ENCODE data around the gene STK10. TPM values are rescaled to one million over a fixed set of nuclear protein-coding genes. Genes with fewer than 3 reads are reported as not detected.

The STK10 gene
- total and polyA plus RNA-seq, 11 donors: 5.5 to 52.9 (median 10.2) TPM

DNA sequence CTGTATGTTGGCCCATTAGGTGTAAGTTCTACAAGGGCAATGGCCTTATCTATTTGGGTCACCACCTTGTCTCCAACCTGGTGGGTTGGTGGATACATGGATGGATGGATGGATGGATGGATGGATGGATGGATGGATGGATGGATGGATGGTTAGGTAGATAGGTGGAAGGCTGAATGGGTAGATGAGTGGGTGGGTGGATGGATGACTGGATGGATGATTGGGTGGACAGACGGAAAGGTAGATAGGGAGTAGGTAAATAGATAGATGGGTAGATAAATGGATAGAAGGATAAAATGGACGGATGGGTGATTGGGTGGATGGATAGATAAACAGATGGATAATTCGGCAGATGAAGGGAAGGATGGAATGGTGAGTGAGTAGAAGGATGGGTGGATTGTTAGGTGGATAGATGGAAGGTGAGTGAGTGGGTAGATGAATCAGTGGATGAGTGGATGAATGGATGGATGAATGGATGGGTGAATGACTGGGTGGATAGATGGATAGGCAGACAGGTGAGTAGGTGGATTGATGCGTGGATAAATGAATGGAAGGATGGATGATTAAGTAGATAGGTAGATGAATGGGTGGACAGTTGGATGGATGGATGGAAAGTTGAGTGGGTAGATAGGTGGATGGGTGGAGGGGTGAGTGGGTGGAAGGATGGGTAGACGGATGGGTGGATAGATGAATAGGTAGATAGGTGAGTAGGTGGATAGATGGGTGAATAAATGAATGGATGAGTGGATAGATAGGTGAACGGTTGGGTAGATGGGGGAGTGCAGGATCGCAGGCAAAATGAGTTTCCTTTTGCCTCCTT is 98.5 kb downstream of the STK10 start:
- intact Hi-C loops (cut with DNase I): no loop called here
- H3K9me3 ChIP-seq: no peaks in the 10 kb centered on the region
- no peak overlapping the region for H3K27ac ChIP-seq
- WGBS, 4 donors: 89 to 98% (median 95%) methylated on average over 7 of the region's 7 CpGs
- no peak overlapping the region for H3K4me3 ChIP-seq
- DNase-seq (no peak), ATAC-seq (no peak)
- H3K27me3 ChIP-seq: no peaks in the 10 kb centered on the region
- peaks cover 0 to 10% (median 0%) of the 10 kb centered on the region in 12 donors for H3K4me1 ChIP-seq
- TF ChIP-seq POLR2A (IDR thresholded peaks at IDR 0.05): no peak
- TF ChIP-seq, protein P1, sequence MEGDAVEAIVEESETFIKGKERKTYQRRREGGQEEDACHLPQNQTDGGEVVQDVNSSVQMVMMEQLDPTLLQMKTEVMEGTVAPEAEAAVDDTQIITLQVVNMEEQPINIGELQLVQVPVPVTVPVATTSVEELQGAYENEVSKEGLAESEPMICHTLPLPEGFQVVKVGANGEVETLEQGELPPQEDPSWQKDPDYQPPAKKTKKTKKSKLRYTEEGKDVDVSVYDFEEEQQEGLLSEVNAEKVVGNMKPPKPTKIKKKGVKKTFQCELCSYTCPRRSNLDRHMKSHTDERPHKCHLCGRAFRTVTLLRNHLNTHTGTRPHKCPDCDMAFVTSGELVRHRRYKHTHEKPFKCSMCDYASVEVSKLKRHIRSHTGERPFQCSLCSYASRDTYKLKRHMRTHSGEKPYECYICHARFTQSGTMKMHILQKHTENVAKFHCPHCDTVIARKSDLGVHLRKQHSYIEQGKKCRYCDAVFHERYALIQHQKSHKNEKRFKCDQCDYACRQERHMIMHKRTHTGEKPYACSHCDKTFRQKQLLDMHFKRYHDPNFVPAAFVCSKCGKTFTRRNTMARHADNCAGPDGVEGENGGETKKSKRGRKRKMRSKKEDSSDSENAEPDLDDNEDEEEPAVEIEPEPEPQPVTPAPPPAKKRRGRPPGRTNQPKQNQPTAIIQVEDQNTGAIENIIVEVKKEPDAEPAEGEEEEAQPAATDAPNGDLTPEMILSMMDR (IDR thresholded peaks at IDR 0.05): no peak
- peaks cover 0 to 54% (median 14%) of the 10 kb centered on the region in 9 donors for H3K36me3 ChIP-seq

DNA sequence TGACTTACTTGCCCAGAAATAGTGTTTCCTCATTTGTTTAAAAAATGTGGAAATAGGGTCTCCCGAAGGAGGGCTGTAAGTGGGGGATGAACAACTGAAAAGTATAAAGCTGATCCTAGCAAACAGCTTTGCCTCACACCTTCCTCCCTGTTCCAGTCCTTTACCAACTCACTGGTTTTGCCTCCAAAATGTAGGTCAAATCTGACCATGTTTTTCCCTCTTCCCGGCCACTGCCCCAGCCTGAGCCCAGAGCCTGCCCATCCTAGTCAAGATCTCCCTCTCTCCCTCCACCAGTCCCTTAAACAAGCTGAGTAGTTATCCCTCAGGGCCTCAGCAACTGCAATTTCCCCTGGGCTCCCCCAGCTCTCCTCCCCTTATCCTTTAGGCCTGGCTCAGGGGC is 99.2 kb downstream of the STK10 start:
- peaks cover 0 to 47% (median 14%) of the 10 kb centered on the region in 9 donors for H3K36me3 ChIP-seq
- intact Hi-C loops (cut with DNase I): no loop called here
- DNase-seq: no peak
- no peak for ATAC-seq
- no peak for TF ChIP-seq POLR2A (IDR thresholded peaks at IDR 0.05)
- TF ChIP-seq, protein P1 (IDR thresholded peaks at IDR 0.05): no peak
- H3K27ac ChIP-seq: no peak overlapping the region
- no peaks in the 10 kb centered on the region for H3K27me3 ChIP-seq
- H3K9me3 ChIP-seq: no peaks in the 10 kb centered on the region
- 94 to 99% (median 97%) methylated on average over 2 of the region's 2 CpGs for WGBS, 4 donors
- peaks cover 0 to 6% (median 0%) of the 10 kb centered on the region in 12 donors for H3K4me1 ChIP-seq
- H3K4me3 ChIP-seq: no peak overlapping the region

DNA sequence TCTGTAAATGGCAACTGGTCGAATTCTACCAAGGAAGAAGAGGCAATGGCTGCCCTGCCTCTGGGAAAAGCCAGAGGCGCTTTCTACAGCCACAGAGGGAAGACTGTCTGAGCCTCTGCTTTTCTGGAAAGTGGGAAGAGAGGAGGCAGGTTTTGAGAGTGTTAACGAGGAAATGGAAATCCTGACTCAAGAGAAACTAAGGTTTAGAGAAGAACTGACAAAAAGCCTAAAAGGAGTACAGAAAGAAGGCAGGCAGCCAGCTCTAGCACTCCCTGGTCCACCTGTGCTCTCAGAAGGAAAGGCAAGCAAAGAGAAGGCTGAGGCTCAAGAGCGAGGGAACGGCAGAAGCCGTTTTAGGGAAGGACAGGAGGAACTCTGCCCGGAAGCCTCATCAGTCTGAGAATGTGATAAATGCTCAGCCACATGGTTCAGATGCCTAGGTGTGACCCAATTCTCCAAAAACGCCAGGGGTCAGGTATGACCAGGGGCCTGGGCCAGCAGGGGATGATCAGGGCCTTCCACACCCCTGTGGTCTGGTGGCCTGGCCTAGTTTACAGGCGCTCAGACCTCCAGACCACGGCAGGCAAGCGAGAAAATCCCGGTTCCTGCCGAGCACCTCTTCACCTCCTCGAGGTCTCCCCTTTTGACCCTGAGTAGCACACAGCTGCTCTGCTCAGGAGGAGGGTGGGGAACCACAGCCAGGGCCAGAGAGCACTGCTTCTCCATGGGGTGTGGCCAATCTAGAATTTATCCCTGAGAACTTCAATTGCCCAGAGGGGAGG is 101.6 kb downstream of the STK10 start:
- peaks cover 0 to 5% (median 0%) of the 10 kb centered on the region in 12 donors for H3K9me3 ChIP-seq
- ATAC-seq: peak in 1 of 4 donors; percentile 53
- DNase-seq: no peak
- TF ChIP-seq, protein P1 (IDR thresholded peaks at IDR 0.05): no peak
- no peak for TF ChIP-seq POLR2A (IDR thresholded peaks at IDR 0.05)
- H3K4me1 ChIP-seq: no peaks in the 10 kb centered on the region
- intact Hi-C loops (cut with DNase I): no loop called here
- H3K27ac ChIP-seq: no peak overlapping the region
- H3K36me3 ChIP-seq: peaks cover 0 to 45% (median 14%) of the 10 kb centered on the region in 9 donors
- H3K27me3 ChIP-seq: no peaks in the 10 kb centered on the region
- H3K4me3 ChIP-seq: no peak overlapping the region
- 88 to 90% (median 89%) methylated on average over 11 to 14 of the region's 14 CpGs for WGBS, 4 donors

DNA sequence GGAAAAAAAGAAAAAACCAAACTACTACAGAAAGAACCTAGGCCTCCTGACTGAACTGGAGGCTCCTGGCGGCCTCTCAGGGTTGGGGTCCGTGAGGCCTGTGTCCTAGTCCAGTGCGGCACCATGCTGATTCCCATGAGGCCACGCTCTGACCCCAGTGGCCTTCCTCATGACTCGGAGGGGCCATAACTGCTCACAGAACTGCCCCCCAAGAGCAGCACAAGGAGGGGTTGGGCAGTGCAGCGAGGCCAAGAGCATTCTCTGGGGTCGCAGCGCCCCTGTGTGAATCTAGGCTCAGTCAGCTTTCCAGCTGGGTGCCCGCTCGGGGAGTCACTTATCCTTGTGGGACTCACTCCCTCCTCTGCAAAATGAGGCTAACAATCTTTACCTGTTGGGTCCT is 102.3 kb downstream of the STK10 start:
- WGBS, 4 donors: 91 to 96% (median 94%) methylated on average over 10 of the region's 10 CpGs
- Histone ChIP-seq H3K36me3 (peaks cover 0 to 45% (median 18%) of the 10 kb centered on the region in 9 donors), H3K27ac (no peak overlapping the region), H3K9me3 (peaks cover 0 to 5% (median 0%) of the 10 kb centered on the region in 12 donors), H3K4me3 (no peak overlapping the region), H3K27me3 (no peaks in the 10 kb centered on the region), H3K4me1 (no peaks in the 10 kb centered on the region)
- TF ChIP-seq, protein P1 (IDR thresholded peaks at IDR 0.05): no peak
- no peak for TF ChIP-seq POLR2A (IDR thresholded peaks at IDR 0.05)
- intact Hi-C loops (cut with DNase I): no loop called here
- ATAC-seq (no peak), DNase-seq (no peak)
